GM23338 (cell line): ENCODE results near the gene DEUP1. TPM values are rescaled to one million over a fixed set of nuclear protein-coding genes. Genes with fewer than 3 reads are reported as not detected.

Experiments used
- ATAC-seq: fragments of 200-7000 bp; cut with Tn5 transposase; 3 replicates; pipeline ENCODE4 v1.9.1; 2020
- DNase-seq: peaks from one replicate; pipeline ENCODE4 v3.0.0-alpha.2; 2015; ENCODE audit warnings: low spot score
- H2AFZ ChIP-seq: fragments of 200-600 bp; sonication (generic); 2 replicates; pipeline ENCODE4 v1.8.0; 2016; ENCODE audit warnings: antibody characterized with exemption, mild to moderate bottlenecking, moderate library complexity
- H3F3A ChIP-seq: fragments of 200-600 bp; sonication (generic); replicated peaks from 2 replicates; pipeline ENCODE4 v1.8.0; 2017; ENCODE audit warnings: antibody characterized with exemption, mixed run types, low read depth
- H3K27ac ChIP-seq: fragments of 200-600 bp; sonication (generic); 2 replicates; pipeline ENCODE4 v1.6.1; 2016; ENCODE audit warnings: low read depth
- H3K27me3 ChIP-seq: fragments of 200-600 bp; sonication (generic); 2 replicates; pipeline ENCODE4 v1.8.0; 2016; ENCODE audit warnings: mild to moderate bottlenecking, mixed run types, moderate library complexity; ENCODE audit not compliant: insufficient read depth
- H3K36me3 ChIP-seq: fragments of 200-600 bp; sonication (generic); 2 replicates; pipeline ENCODE4 v1.8.0; 2016; ENCODE audit warnings: mild to moderate bottlenecking; ENCODE audit not compliant: insufficient read depth
- H3K4me1 ChIP-seq: fragments of 200-600 bp; sonication (generic); 2 replicates; pipeline ENCODE4 v1.8.0; 2016; ENCODE audit warnings: mild to moderate bottlenecking, moderate library complexity; ENCODE audit not compliant: insufficient read depth
- H3K4me2 ChIP-seq: fragments of 200-600 bp; sonication (generic); 2 replicates; pipeline ENCODE4 v1.7.1; 2017; ENCODE audit warnings: mixed run types
- H3K4me3 ChIP-seq: fragments of 200-600 bp; sonication (generic); 2 replicates; pipeline ENCODE4 v1.6.1; 2016; ENCODE audit warnings: mixed run types
- H3K79me2 ChIP-seq: fragments of 200-600 bp; sonication (generic); replicated peaks from 2 replicates; pipeline ENCODE4 v1.8.0; 2017; ENCODE audit warnings: mild to moderate bottlenecking; ENCODE audit not compliant: insufficient read depth
- H3K9me2 ChIP-seq: fragments of 200-600 bp; sonication (generic); 2 replicates; pipeline ENCODE4 v1.8.0; 2017; ENCODE audit not compliant: insufficient read depth
- H4K20me1 ChIP-seq: fragments of 200-600 bp; sonication (generic); replicated peaks from 2 replicates; pipeline ENCODE4 v1.8.0; 2017; ENCODE audit warnings: mild to moderate bottlenecking; ENCODE audit not compliant: insufficient read depth
- H3K27ac Mint-ChIP-seq: 2 replicates; pipeline ENCODE4 v1.8.0; 2020; ENCODE audit warnings: inconsistent platforms, mild to moderate bottlenecking, moderate library complexity, mixed read lengths
- H3K27me3 Mint-ChIP-seq: 3 replicates; pipeline ENCODE4 v1.8.0; 2022; ENCODE audit warnings: low read depth, mild to moderate bottlenecking, moderate library complexity, mixed read lengths, inconsistent platforms; ENCODE audit not compliant: insufficient read depth, poor library complexity
- H3K36me3 Mint-ChIP-seq: 3 replicates; pipeline ENCODE4 v1.8.0; 2021; ENCODE audit warnings: low read depth, mild to moderate bottlenecking, inconsistent platforms, moderate library complexity, mixed read lengths
- H3K4me1 Mint-ChIP-seq: 3 replicates; pipeline ENCODE4 v1.8.0; 2020; ENCODE audit warnings: mild to moderate bottlenecking, inconsistent platforms, mixed read lengths
- H3K4me3 Mint-ChIP-seq: 3 replicates; pipeline ENCODE4 v1.8.0; 2021; ENCODE audit warnings: moderate library complexity, mild to moderate bottlenecking, inconsistent platforms, mixed read lengths
- H3K9me3 Mint-ChIP-seq: 3 replicates; pipeline ENCODE4 v1.8.0; 2020; ENCODE audit warnings: moderate library complexity, mild to moderate bottlenecking, inconsistent platforms, mixed read lengths
- CREB1 ChIP-seq: fragments of 250-450 bp; sonication (Bioruptor Pico); IDR thresholded peaks from 2 replicates; pipeline ENCODE4 v1.5.0; 2020; ENCODE audit warnings: low read depth, mild to moderate bottlenecking, moderate library complexity
- CTCF ChIP-seq, 2 experiments: fragments of 200-600 bp in 1 of 2; sonication (generic) in 1 of 2; conservative IDR thresholded peaks; 2 replicates each; pipeline versions ENCODE4 v1.5.1 to v1.6.1; 2016 to 2017; ENCODE audit warnings: antibody characterized with exemption in 2 of 2, low read depth in 2 of 2, mild to moderate bottlenecking in 2 of 2, moderate library complexity in 1 of 2
- ETS1 ChIP-seq: IDR thresholded peaks from 2 replicates; pipeline ENCODE4 v1.6.1; 2016; ENCODE audit warnings: antibody characterized with exemption
- EZH2 ChIP-seq: fragments of 200-600 bp; sonication (generic); IDR thresholded peaks from one replicate; pipeline ENCODE4 v1.8.0; 2017; ENCODE audit warnings: antibody characterized with exemption, mild to moderate bottlenecking, low read depth; ENCODE audit not compliant: unreplicated experiment
- EZH2phosphoT487 ChIP-seq: fragments of 200-600 bp; sonication (generic); IDR thresholded peaks from one replicate; pipeline ENCODE4 v1.8.1; 2018; ENCODE audit warnings: antibody characterized with exemption; ENCODE audit not compliant: unreplicated experiment
- JUNB ChIP-seq: IDR thresholded peaks from one replicate; pipeline ENCODE4 v1.6.1; 2016; ENCODE audit warnings: antibody characterized with exemption; ENCODE audit not compliant: unreplicated experiment
- NANOG ChIP-seq: IDR thresholded peaks from 2 replicates; pipeline ENCODE4 v1.6.1; 2016; ENCODE audit warnings: antibody characterized with exemption, borderline replicate concordance
- POLR2AphosphoS5 ChIP-seq: IDR thresholded peaks from 2 replicates; pipeline ENCODE4 v1.6.1; 2016; ENCODE audit warnings: antibody characterized with exemption, low read depth
- REST ChIP-seq: IDR thresholded peaks from one replicate; pipeline ENCODE4 v1.6.1; 2018; ENCODE audit warnings: antibody characterized with exemption; ENCODE audit not compliant: unreplicated experiment
- STAT1 ChIP-seq: IDR thresholded peaks from one replicate; pipeline ENCODE4 v1.6.1; 2016; ENCODE audit warnings: antibody characterized with exemption; ENCODE audit not compliant: unreplicated experiment
- ZNF114 ChIP-seq: fragments of 250-450 bp; sonication (Bioruptor Pico); IDR thresholded peaks from 2 replicates; pipeline ENCODE4 v1.5.0; 2020; ENCODE audit warnings: mild to moderate bottlenecking, moderate library complexity
- ZNF331 ChIP-seq: fragments of 250-450 bp; sonication (Bioruptor Pico); IDR thresholded peaks from 2 replicates; pipeline ENCODE4 v1.5.0; 2020; ENCODE audit warnings: low read depth, mild to moderate bottlenecking, moderate library complexity
- ZNF462 ChIP-seq: fragments of 250-450 bp; sonication (Bioruptor Pico); IDR thresholded peaks from 2 replicates; pipeline ENCODE4 v1.5.0; 2020; ENCODE audit warnings: mild to moderate bottlenecking, moderate library complexity
- polyA plus RNA-seq: library from polyadenylated mRNA; unstranded; fragments of >200 nt; fragmentation: Nextera tagmentation; extraction: Ambion mirVana; gene quantifications from 2 replicates; pipeline ENCODE4 v1.2.1, GENCODE V29; 2016
- total RNA-seq: library from RNA; depleted of rRNA; stranded (reverse); fragments of >200 nt; shearing (Covaris generic); gene quantifications from 2 replicates; pipeline ENCODE4 v1.2.3, GENCODE V29; 2014

DEUP1 gene
- total and polyA plus RNA-seq, 2 experiments from 2014 or later = 0.63 to 1.7 TPM

GRCh38 chr11:93444617-93445073 is 114.1 kb downstream of the DEUP1 start:
- Mint-ChIP-seq H3K27ac (peak overlapping the region; percentile 77; the same call in 1 of the 2 replicates), H3K9me3 (peaks cover 18% of the 10 kb centered on the region), H3K36me3 (no peaks in the 10 kb centered on the region), H3K4me3 (peak overlapping the region; percentile 50; the same call in 2 of the 3 replicates), H3K4me1 (peaks cover 10% of the 10 kb centered on the region), H3K27me3 (peaks cover 3% of the 10 kb centered on the region)
- no peaks in the 10 kb centered on the region for H4K20me1 ChIP-seq
- DNase-seq = peak; percentile 88
- peak overlapping the region; percentile 91 for H2AFZ ChIP-seq
- H3F3A ChIP-seq = no peaks in the 10 kb centered on the region
- peaks cover 7% of the 10 kb centered on the region for H3K4me1 ChIP-seq
- no peaks in the 10 kb centered on the region for H3K9me2 ChIP-seq
- H3K27ac ChIP-seq = no peak overlapping the region
- peak overlapping the region; percentile 70 for H3K4me2 ChIP-seq
- TF ChIP-seq REST (no peak), CTCF (conservative IDR thresholded peaks at IDR 0.05; ENCODE audit: low read depth in 2 of 2) (no peak), ZNF462 (CRISPR knock-in tag) (0 out of 2 replicates have a peak, but pooled peaks have one; percentile 28), CREB1 (CRISPR knock-in tag) (peak; percentile 85), ZNF114 (CRISPR knock-in tag) (no peak), JUNB (no peak), ZNF331 (CRISPR knock-in tag) (peak; percentile 87), EZH2phosphoT487 (no peak), EZH2 (no peak), STAT1 (no peak), POLR2AphosphoS5 (no peak), ETS1 (no peak), NANOG (no peak)
- H3K36me3 ChIP-seq = no peaks in the 10 kb centered on the region
- H3K27me3 ChIP-seq = no peaks in the 10 kb centered on the region
- ATAC-seq = peak; percentile 96
- H3K79me2 ChIP-seq = no peaks in the 10 kb centered on the region
- H3K4me3 ChIP-seq = peak overlapping the region; percentile 34
